ENCODE data around the gene FUT2. TPM values are rescaled to one million over a fixed set of nuclear protein-coding genes. Genes with fewer than 3 reads are reported as not detected.

Gene FUT2
- polyA plus RNA-seq, 2 of the 4 experiments (the other 2 are of a cell fraction), result not detected

DNA sequence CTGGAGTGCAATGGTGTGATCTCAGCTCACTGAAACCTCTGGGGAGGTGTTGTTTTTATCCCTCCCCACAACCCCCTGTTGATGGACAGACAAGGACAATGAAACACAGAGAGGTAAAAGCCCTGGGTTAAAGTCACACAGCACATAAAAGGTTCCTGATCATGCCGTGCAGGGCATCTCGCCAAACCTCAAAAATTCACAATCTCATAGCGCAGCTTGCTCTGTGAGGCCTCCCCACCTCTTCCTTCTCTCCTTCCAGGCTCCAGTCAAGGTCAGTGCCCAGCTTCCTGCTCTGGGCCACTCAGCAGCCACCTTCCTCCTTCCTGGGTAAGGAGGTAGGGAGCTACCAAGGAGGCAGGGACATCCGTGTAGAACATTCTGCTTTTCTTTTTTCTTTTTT, 2.3 kb downstream of the FUT2 start:
- CTCF ChIA-PET, result interaction anchor here (0.6 to 3.5 kb wide), 4 partner anchors 20 to 291 kb away, joined by 3 to 33 read pairs (median 3); no protein-coding TSS in a partner anchor
- TF ChIP-seq NFE2L2 (conservative IDR thresholded peaks at IDR 0.05; ENCODE audit: low read length) (no peak), ZC3H11A (IDR thresholded peaks at IDR 0.05) (no peak), CBX8 (IDR thresholded peaks at IDR 0.05) (no peak), TP53 (CRISPR knock-in tag; IDR thresholded peaks at IDR 0.05) (no peak), RCOR1 (IDR thresholded peaks at IDR 0.05; ENCODE audit: low read depth, low read length) (no peak), NR3C1 (IDR thresholded peaks at IDR 0.05) (no peak), EHMT2 (IDR thresholded peaks at IDR 0.05; ENCODE audit: low read depth) (no peak), KDM5A (IDR thresholded peaks at IDR 0.05) (no peak), BHLHE40 (IDR thresholded peaks at IDR 0.05; ENCODE audit: low read depth, low read length) (no peak)
- TF ChIP-seq, protein P1, sequence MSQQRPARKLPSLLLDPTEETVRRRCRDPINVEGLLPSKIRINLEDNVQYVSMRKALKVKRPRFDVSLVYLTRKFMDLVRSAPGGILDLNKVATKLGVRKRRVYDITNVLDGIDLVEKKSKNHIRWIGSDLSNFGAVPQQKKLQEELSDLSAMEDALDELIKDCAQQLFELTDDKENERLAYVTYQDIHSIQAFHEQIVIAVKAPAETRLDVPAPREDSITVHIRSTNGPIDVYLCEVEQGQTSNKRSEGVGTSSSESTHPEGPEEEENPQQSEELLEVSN (IDR thresholded peaks at IDR 0.05; ENCODE audit: borderline replicate concordance, low read depth), result no peak
- TF ChIP-seq, protein P2, sequence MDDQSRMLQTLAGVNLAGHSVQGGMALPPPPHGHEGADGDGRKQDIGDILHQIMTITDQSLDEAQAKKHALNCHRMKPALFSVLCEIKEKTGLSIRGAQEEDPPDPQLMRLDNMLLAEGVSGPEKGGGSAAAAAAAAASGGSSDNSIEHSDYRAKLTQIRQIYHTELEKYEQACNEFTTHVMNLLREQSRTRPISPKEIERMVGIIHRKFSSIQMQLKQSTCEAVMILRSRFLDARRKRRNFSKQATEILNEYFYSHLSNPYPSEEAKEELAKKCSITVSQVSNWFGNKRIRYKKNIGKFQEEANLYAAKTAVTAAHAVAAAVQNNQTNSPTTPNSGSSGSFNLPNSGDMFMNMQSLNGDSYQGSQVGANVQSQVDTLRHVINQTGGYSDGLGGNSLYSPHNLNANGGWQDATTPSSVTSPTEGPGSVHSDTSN (IDR thresholded peaks at IDR 0.05), result no peak
- TF ChIP-seq, protein P3, sequence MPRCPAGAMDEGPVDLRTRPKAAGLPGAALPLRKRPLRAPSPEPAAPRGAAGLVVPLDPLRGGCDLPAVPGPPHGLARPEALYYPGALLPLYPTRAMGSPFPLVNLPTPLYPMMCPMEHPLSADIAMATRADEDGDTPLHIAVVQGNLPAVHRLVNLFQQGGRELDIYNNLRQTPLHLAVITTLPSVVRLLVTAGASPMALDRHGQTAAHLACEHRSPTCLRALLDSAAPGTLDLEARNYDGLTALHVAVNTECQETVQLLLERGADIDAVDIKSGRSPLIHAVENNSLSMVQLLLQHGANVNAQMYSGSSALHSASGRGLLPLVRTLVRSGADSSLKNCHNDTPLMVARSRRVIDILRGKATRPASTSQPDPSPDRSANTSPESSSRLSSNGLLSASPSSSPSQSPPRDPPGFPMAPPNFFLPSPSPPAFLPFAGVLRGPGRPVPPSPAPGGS (IDR thresholded peaks at IDR 0.05), result no peak
- 0 out of 6 replicates have a peak overlapping the region, but pooled peaks of 1 of the 2 experiments have one; percentile 2 for H3K27ac ChIP-seq
- H3K4me3 ChIP-seq, result no peak overlapping the region
- POLR2A ChIA-PET, result no interaction called here
- FAIRE-seq, result no peak
- no peak; a peak in 1 of 6 replicates for ATAC-seq
- 70% methylated on average over 4 of the region's 4 CpGs for WGBS (ENCODE audit: missing lambda C conversion rate)
- H3K9me3 ChIP-seq, result no peaks in the 10 kb centered on the region
- DNase-seq (ENCODE audit: low read depth in 1 of 2, low spot score in 1 of 2), result no peak
- no peak overlapping the region for H3K4me2 ChIP-seq
- H3K4me1 ChIP-seq, result peaks cover 3% of the 10 kb centered on the region; the same call in 2 of the 3 replicates

DNA sequence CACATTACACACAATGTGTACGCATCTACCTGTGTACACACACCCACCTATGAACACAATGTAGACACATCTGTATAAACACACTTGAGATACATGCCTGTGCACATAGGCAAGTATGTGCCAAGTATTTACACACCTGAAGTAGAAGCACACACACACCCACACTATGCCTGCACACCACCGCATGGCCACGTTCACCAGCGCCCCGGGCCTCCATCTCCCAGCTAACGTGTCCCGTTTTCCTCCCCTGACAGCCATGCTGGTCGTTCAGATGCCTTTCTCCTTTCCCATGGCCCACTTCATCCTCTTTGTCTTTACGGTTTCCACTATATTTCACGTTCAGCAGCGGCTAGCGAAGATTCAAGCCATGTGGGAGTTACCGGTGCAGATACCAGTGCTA, 6.9 kb downstream of the FUT2 start:
- Histone ChIP-seq H3K9me3 (no peaks in the 10 kb centered on the region), H3K4me1 (peaks cover 3% of the 10 kb centered on the region; the same call in 2 of the 3 replicates), H3K27ac (no peak overlapping the region), H3K4me2 (no peak overlapping the region), H3K4me3 (no peak overlapping the region)
- ChIA-PET POLR2A (no interaction called here), CTCF (interaction anchor here (0.5 to 2.5 kb wide), 5 partner anchors 11 to 544 kb away, joined by 3 to 9 read pairs (median 6); no protein-coding TSS in a partner anchor)
- ATAC-seq, result no peak
- no peak for TF ChIP-seq EP300 (IDR thresholded peaks at IDR 0.05)
- TF ChIP-seq, protein P4, sequence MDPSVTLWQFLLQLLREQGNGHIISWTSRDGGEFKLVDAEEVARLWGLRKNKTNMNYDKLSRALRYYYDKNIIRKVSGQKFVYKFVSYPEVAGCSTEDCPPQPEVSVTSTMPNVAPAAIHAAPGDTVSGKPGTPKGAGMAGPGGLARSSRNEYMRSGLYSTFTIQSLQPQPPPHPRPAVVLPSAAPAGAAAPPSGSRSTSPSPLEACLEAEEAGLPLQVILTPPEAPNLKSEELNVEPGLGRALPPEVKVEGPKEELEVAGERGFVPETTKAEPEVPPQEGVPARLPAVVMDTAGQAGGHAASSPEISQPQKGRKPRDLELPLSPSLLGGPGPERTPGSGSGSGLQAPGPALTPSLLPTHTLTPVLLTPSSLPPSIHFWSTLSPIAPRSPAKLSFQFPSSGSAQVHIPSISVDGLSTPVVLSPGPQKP (IDR thresholded peaks at IDR 0.05; ENCODE audit: low read depth, low read length), result no peak
- no peak for TF ChIP-seq ZFP36 (IDR thresholded peaks at IDR 0.05; ENCODE audit: borderline replicate concordance, partially characterized antibody)
- TF ChIP-seq FOXS1 (CRISPR knock-in tag; IDR thresholded peaks at IDR 0.05), result no peak
- TF ChIP-seq CBX8 (IDR thresholded peaks at IDR 0.05), result no peak
- no peak for TF ChIP-seq PHF8 (IDR thresholded peaks at IDR 0.05; ENCODE audit: borderline replicate concordance, low read depth)
- TF ChIP-seq, protein P5, sequence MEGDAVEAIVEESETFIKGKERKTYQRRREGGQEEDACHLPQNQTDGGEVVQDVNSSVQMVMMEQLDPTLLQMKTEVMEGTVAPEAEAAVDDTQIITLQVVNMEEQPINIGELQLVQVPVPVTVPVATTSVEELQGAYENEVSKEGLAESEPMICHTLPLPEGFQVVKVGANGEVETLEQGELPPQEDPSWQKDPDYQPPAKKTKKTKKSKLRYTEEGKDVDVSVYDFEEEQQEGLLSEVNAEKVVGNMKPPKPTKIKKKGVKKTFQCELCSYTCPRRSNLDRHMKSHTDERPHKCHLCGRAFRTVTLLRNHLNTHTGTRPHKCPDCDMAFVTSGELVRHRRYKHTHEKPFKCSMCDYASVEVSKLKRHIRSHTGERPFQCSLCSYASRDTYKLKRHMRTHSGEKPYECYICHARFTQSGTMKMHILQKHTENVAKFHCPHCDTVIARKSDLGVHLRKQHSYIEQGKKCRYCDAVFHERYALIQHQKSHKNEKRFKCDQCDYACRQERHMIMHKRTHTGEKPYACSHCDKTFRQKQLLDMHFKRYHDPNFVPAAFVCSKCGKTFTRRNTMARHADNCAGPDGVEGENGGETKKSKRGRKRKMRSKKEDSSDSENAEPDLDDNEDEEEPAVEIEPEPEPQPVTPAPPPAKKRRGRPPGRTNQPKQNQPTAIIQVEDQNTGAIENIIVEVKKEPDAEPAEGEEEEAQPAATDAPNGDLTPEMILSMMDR (IDR thresholded peaks at IDR 0.05), result no peak
- no peak for DNase-seq (ENCODE audit: low read depth in 1 of 2, low spot score in 1 of 2)
- FAIRE-seq, result no peak
- WGBS (ENCODE audit: missing lambda C conversion rate), result 92% methylated on average over 13 of the region's 13 CpGs

Data from A549 (cell line).